Osteocyte (in vitro differentiated cells): Measurements from ENCODE around the gene CHST1. TPM values are rescaled to one million over a fixed set of nuclear protein-coding genes. Genes with fewer than 3 reads are reported as not detected.

Experiments used
- DNase-seq: peaks from one replicate; pipeline ENCODE4 v3.0.0; 2021; ENCODE audit warnings: mixed read lengths; ENCODE audit not compliant: unreplicated experiment; ENCODE audit errors: extremely low spot score
- H3K27ac Mint-ChIP-seq: one replicate; pipeline ENCODE4 v1.8.0; 2021; ENCODE audit warnings: mild to moderate bottlenecking, mixed read lengths; ENCODE audit not compliant: unreplicated experiment
- H3K27me3 Mint-ChIP-seq: one replicate; pipeline ENCODE4 v1.8.0; 2021; ENCODE audit warnings: mixed read lengths; ENCODE audit not compliant: unreplicated experiment
- H3K36me3 Mint-ChIP-seq: one replicate; pipeline ENCODE4 v1.8.0; 2021; ENCODE audit warnings: mixed read lengths; ENCODE audit not compliant: unreplicated experiment
- H3K4me1 Mint-ChIP-seq: one replicate; pipeline ENCODE4 v1.8.0; 2021; ENCODE audit warnings: mixed read lengths; ENCODE audit not compliant: unreplicated experiment
- H3K4me3 Mint-ChIP-seq: one replicate; pipeline ENCODE4 v1.8.0; 2021; ENCODE audit warnings: mild to moderate bottlenecking, moderate library complexity, mixed read lengths; ENCODE audit not compliant: unreplicated experiment
- H3K9me3 Mint-ChIP-seq: one replicate; pipeline ENCODE4 v1.8.0; 2021; ENCODE audit warnings: mixed read lengths; ENCODE audit not compliant: unreplicated experiment
- CTCF ChIP-seq: fragments of 200-600 bp; sonication (generic); IDR thresholded peaks from 2 replicates; pipeline ENCODE4 v1.5.0; 2021; ENCODE audit warnings: antibody characterized with exemption, mild to moderate bottlenecking, moderate library complexity
- total RNA-seq: library from RNA; stranded (reverse); gene quantifications from 2 replicates; pipeline ENCODE4 v1.2.1, GENCODE V29; 2021

The CHST1 gene
- total RNA-seq, 1 donor from 2014 or later, result 0.67 TPM

GRCh38 chr11:45662665-45663485, 2.5 kb downstream of the CHST1 start:
- no peaks in the 10 kb centered on the region for H3K36me3 Mint-ChIP-seq
- no peak for DNase-seq
- peaks cover 29% of the 10 kb centered on the region for H3K27me3 Mint-ChIP-seq
- no peaks in the 10 kb centered on the region for H3K9me3 Mint-ChIP-seq
- no peak for TF ChIP-seq CTCF
- H3K4me1 Mint-ChIP-seq, result peaks cover 13% of the 10 kb centered on the region
- H3K4me3 Mint-ChIP-seq, result peak overlapping the region; percentile 46
- H3K27ac Mint-ChIP-seq, result peak overlapping the region; percentile 78

GRCh38 chr11:45662096-45662664, 3.2 kb downstream of the CHST1 start:
- no peak for DNase-seq
- Mint-ChIP-seq H3K4me1 (peaks cover 13% of the 10 kb centered on the region), H3K4me3 (no peak overlapping the region), H3K27ac (peak overlapping the region; percentile 78), H3K27me3 (peaks cover 22% of the 10 kb centered on the region), H3K9me3 (no peaks in the 10 kb centered on the region), H3K36me3 (no peaks in the 10 kb centered on the region)
- TF ChIP-seq CTCF, result no peak

DNA sequence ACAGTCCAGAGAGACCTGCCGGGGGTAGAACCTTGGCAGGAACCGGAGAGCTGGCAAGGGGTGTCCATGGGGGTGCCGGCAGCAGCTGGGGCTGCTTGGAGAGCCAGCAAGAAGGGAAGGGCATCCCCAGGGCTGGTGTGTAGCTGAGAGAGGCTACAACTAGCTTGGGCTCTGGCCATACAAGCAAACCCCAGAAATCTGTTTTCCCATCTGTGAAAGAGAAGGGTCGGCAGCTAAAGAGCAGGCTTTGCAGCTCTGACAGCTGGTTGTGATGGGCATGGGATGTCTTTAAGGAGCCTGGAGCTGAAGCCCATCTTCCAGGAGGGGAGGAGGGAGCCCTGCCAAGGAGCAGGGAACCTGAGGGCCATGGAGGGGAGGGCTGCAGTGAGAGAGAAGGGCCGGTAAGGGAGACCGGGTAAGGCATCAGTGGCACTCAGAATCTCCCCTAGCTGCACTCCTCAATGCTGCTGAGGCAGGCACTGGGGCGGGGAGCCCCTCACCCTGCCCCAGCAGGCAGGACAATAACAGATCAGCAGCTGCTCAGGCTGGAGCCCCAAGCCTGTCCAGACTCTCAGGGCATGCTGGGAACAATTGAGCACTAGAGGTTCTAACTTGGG, 3.9 kb downstream of the CHST1 start:
- DNase-seq, result no peak
- Mint-ChIP-seq H3K9me3 (no peaks in the 10 kb centered on the region), H3K36me3 (no peaks in the 10 kb centered on the region), H3K4me1 (peaks cover 13% of the 10 kb centered on the region), H3K4me3 (no peak overlapping the region), H3K27ac (no peak overlapping the region), H3K27me3 (peaks cover 18% of the 10 kb centered on the region)
- TF ChIP-seq CTCF, result no peak

GRCh38 chr11:45660729-45661438, 4.5 kb downstream of the CHST1 start:
- TF ChIP-seq CTCF, result no peak
- Mint-ChIP-seq H3K27me3 (peaks cover 18% of the 10 kb centered on the region), H3K4me1 (peaks cover 13% of the 10 kb centered on the region), H3K36me3 (no peaks in the 10 kb centered on the region), H3K9me3 (no peaks in the 10 kb centered on the region), H3K4me3 (no peak overlapping the region), H3K27ac (no peak overlapping the region)
- DNase-seq, result no peak
